ENCODE measurements around the gene DAPK1.

GRCh38 chr9:87712801-87713277 lies 215.2 kb downstream of the DAPK1 start:
- no peak for TF ChIP-seq POLR2AphosphoS5 (IDR thresholded peaks at IDR 0.05; ENCODE audit: low read depth, low read length)
- TF ChIP-seq TAF1 (IDR thresholded peaks at IDR 0.05; ENCODE audit: low read depth, low read length) = no peak

Measured in GM12891 (cell line).